Measurements from ENCODE around the gene ENAH. TPM values are rescaled to one million over a fixed set of nuclear protein-coding genes. Genes with fewer than 3 reads are reported as not detected.

The ENAH gene
- total RNA-seq, 4 donors from 2014 or later, result 28.4 to 53.3 (median 32.6) TPM

DNA sequence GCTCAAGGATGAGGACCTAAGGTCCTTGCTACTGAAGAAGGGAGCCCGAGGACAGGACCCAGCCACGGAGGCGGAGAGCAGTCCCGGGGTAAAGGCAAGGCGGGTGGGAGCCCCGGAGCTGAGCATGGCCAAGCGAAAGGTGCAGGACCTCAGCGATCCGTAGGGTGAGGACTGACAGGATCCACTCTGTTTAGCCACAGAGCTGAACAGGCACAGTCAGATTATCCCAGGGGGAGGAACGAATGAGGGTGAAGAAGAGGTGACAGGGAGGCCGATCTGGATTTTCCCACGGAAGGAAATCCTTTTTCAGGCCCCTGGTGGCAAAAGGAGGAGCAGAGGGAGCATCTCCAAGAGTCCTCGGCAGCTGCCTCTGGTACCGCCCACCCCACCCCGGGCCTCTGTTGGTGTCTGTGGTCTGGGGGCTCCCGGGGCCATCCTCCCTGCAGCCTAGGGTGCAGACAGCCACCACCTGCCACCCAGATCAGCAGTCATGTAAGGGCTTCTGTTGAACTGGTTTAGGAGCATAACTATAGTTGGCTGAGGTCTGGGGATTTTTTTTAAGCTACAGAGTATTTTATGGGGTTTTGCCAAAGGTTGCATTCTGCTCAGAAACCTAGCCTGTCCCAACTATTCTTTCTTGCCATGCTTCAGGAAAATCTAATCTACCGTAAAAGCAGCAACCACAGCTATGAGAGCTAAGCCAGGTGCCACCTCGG, 192.7 kb downstream of the ENAH start:
- TF ChIP-seq, protein P1, sequence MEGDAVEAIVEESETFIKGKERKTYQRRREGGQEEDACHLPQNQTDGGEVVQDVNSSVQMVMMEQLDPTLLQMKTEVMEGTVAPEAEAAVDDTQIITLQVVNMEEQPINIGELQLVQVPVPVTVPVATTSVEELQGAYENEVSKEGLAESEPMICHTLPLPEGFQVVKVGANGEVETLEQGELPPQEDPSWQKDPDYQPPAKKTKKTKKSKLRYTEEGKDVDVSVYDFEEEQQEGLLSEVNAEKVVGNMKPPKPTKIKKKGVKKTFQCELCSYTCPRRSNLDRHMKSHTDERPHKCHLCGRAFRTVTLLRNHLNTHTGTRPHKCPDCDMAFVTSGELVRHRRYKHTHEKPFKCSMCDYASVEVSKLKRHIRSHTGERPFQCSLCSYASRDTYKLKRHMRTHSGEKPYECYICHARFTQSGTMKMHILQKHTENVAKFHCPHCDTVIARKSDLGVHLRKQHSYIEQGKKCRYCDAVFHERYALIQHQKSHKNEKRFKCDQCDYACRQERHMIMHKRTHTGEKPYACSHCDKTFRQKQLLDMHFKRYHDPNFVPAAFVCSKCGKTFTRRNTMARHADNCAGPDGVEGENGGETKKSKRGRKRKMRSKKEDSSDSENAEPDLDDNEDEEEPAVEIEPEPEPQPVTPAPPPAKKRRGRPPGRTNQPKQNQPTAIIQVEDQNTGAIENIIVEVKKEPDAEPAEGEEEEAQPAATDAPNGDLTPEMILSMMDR (IDR thresholded peaks at IDR 0.05; ENCODE audit: low read depth), result no peak

DNA sequence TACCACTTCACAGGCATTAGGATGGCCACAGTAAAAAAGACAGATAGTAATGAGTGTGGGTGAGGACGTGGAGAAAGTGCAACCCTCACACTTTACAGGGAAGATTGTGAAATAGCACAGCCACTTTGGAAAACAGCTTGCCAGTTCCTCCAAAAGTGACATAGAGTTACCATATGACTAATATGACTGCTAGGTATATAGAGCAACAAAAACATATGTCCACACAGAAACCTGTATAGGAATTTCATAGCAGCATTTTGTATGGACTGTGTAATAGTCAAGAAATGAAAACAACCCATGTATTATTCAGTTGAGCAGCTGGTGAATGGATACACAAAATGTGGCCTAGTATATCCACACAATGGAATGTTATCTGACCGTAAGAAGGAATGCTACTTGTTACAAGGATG, 194.7 kb downstream of the ENAH start:
- TF ChIP-seq, protein P1 (IDR thresholded peaks at IDR 0.05; ENCODE audit: low read depth), result no peak

DNA sequence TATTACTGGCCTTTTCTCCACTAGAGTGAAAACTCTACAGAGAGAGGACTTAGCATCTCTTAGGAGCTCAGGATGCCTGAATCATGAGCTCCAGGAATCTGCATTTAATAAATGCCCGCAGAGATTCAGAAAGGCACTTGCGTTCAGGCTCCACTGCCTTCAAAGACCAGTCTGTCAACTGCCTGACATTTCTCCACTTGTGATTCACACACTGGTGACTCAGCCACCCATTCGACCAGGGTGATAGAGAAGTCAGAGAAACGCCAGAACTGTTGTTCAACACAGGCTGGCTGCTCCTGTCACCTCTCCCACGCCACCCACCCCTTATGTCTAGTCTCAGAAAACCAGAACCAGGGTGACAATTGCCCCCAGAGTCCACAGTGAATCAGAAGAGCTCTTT, 198.2 kb downstream of the ENAH start:
- TF ChIP-seq, protein P1 (IDR thresholded peaks at IDR 0.05; ENCODE audit: low read depth), result no peak

DNA sequence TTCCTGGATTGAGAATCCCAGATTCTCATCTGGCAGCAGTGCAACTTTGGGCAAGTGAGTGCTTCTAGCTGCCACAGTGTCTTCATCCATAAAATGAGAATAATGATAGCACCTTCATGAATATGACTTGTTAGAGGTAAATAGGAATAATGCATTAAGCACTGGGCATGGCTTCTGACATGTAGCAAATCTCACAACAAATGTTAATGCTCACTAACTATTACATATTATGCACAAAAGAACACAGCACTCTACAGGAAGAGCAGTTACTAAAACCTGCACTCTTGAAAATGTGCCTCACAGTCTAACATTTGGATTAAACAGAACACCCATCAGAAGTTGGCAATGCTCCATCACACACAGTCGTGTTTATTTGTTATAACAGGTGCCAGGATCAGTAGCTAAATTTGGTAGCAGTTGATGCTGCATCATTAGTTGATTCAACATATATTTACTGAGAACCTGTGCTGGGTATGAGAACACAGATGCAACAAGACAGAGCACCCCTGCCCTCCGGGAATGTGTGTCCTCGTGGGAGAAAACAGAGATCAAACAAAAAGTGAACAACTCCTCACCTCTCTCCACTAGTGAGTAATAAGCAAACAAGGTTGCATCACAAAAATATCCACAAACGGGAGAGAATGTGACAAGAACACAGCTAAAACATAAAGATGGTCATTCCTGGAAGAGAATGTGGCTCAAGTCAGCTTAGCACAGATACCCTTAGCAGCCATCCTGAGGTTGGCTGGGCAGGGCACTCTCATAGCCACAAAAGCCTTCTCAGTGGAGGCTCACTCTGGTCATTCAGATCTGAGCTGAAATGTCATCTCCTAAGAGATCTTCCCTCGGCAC, 198.9 kb downstream of the ENAH start:
- TF ChIP-seq, protein P1 (IDR thresholded peaks at IDR 0.05; ENCODE audit: low read depth), result no peak

DNA sequence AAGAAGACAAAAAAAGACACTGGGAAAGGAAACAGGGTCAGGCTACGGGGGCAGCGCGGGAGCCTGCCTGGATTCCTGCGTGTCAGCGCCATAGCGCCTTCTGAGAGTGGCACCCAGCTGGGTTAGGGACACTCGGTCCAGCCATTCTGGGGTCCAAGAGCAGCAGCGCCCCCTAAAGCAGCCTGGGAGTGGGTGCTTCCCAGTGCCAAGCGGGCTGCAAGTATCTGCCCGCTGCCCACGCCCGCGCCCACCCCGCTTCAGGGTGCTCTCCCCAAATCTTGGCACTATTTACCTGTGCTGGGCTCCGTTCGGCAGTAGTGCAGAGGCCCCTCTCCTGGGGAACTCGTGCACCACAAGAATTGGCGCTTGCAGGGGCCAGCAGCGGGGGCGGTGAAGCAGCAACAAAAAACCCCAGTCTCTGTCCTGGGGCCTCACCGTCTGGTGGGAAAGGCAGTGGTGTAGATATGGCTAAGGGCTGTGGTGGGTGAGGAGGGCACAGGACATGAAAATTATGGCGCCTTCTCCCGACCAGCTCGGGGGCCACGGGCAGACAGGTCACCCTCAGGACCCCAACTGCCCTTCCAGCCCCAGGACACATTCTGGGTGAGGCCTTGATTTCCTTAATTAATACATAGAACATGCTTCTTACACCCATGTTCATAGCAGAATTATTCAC, 200.9 kb downstream of the ENAH start:
- TF ChIP-seq, protein P1 (IDR thresholded peaks at IDR 0.05; ENCODE audit: low read depth), result no peak

DNA sequence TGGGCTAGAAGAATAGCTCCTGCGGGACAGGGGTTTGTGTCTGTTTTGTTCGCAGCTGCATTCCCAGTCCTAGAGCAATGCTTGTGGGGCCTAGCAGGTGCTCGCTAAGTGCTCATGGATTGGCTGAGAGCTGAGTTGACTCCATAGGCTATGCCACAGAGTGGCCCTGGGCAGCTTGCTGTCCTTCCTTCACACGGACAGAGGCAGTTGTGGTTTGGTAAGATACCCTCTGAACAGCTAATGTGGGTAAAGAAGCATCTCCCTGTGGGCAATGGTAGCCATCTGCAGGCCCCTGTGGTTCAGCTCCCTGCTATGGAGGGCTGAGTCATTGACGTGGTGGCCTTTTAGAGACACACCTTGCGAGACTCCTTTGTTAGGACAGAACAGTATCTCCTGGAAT, 201.6 kb downstream of the ENAH start:
- TF ChIP-seq, protein P1 (IDR thresholded peaks at IDR 0.05; ENCODE audit: low read depth), result no peak

Measured in subcutaneous adipose tissue (tissue), 4 donors.